Glutamatergic neuron (in vitro differentiated cells): Measurements from ENCODE around the gene PTPN23. TPM values are rescaled to one million over a fixed set of nuclear protein-coding genes. Genes with fewer than 3 reads are reported as not detected.
"Not testable (repeated sequence)": the region's sequence is repeated elsewhere in the genome, so short reads cannot be mapped to it uniquely, and the experiment has no call there.

Experiments
- DNase-seq: peaks from one replicate; pipeline ENCODE4 v3.0.0; 2022
- H3K27ac Mint-ChIP-seq: one replicate; pipeline ENCODE4 v1.8.0; 2020; ENCODE audit warnings: mild to moderate bottlenecking, mixed read lengths, inconsistent platforms; ENCODE audit not compliant: unreplicated experiment
- H3K27me3 Mint-ChIP-seq: one replicate; pipeline ENCODE4 v1.8.0; 2020; ENCODE audit warnings: mild to moderate bottlenecking, moderate library complexity, mixed read lengths, inconsistent platforms; ENCODE audit not compliant: unreplicated experiment
- H3K36me3 Mint-ChIP-seq: one replicate; pipeline ENCODE4 v1.8.0; 2020; ENCODE audit warnings: mild to moderate bottlenecking, mixed read lengths, inconsistent platforms; ENCODE audit not compliant: unreplicated experiment
- H3K4me1 Mint-ChIP-seq: one replicate; pipeline ENCODE4 v1.8.0; 2020; ENCODE audit warnings: mild to moderate bottlenecking, low read depth, mixed read lengths, inconsistent platforms; ENCODE audit not compliant: unreplicated experiment
- H3K4me3 Mint-ChIP-seq: one replicate; pipeline ENCODE4 v1.8.0; 2020; ENCODE audit warnings: mild to moderate bottlenecking, mixed read lengths, inconsistent platforms; ENCODE audit not compliant: unreplicated experiment
- H3K9me3 Mint-ChIP-seq: one replicate; pipeline ENCODE4 v1.8.0; 2020; ENCODE audit warnings: mild to moderate bottlenecking, moderate library complexity, mixed read lengths, inconsistent platforms; ENCODE audit not compliant: unreplicated experiment
- total RNA-seq: library from RNA; stranded (reverse); fragmentation: NEBNext Ultra II Directional; extraction: Animal tissue kit (Norgen Biotek cat#: 25700); gene quantifications from one replicate; pipeline ENCODE4 v1.2.1, GENCODE V29; 2021; ENCODE audit not compliant: unreplicated experiment
- TF ChIP-seq, protein P1 (sequence below): fragments of 200-600 bp; sonication (generic); IDR thresholded peaks from one replicate; pipeline ENCODE4 v1.5.0; 2021; ENCODE audit not compliant: partially characterized antibody, unreplicated experiment

The PTPN23 gene
- total RNA-seq, 1 donor from 2014 or later: 71.0 TPM

DNA sequence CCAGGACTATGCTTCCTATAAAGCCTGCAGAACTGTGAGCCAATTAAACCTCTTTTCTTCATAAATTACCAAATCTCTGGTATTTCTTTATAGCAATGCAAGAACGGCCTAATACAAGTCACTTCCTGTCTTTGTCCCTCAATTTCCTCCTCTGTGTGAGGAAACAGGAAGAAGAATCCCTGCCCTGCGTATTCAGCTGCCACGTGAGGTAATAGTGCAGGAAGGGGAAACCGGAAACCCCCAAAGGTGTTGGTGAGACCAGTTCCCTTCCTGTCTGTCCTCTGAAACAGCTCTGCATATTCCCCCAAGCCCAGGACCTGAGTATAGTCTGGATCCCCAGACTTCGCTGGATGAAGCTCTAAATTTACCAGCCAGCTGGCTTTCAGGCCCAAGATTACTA is 18.1 kb upstream of the PTPN23 start:
- Mint-ChIP-seq H3K36me3 (peaks cover 9% of the 10 kb centered on the region), H3K4me1 (no peaks in the 10 kb centered on the region), H3K27me3 (peaks cover 2% of the 10 kb centered on the region), H3K9me3 (peaks cover 7% of the 10 kb centered on the region), H3K4me3 (no peak overlapping the region), H3K27ac (no peak overlapping the region)
- TF ChIP-seq, protein P1, sequence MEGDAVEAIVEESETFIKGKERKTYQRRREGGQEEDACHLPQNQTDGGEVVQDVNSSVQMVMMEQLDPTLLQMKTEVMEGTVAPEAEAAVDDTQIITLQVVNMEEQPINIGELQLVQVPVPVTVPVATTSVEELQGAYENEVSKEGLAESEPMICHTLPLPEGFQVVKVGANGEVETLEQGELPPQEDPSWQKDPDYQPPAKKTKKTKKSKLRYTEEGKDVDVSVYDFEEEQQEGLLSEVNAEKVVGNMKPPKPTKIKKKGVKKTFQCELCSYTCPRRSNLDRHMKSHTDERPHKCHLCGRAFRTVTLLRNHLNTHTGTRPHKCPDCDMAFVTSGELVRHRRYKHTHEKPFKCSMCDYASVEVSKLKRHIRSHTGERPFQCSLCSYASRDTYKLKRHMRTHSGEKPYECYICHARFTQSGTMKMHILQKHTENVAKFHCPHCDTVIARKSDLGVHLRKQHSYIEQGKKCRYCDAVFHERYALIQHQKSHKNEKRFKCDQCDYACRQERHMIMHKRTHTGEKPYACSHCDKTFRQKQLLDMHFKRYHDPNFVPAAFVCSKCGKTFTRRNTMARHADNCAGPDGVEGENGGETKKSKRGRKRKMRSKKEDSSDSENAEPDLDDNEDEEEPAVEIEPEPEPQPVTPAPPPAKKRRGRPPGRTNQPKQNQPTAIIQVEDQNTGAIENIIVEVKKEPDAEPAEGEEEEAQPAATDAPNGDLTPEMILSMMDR: no peak
- no peak for DNase-seq

DNA sequence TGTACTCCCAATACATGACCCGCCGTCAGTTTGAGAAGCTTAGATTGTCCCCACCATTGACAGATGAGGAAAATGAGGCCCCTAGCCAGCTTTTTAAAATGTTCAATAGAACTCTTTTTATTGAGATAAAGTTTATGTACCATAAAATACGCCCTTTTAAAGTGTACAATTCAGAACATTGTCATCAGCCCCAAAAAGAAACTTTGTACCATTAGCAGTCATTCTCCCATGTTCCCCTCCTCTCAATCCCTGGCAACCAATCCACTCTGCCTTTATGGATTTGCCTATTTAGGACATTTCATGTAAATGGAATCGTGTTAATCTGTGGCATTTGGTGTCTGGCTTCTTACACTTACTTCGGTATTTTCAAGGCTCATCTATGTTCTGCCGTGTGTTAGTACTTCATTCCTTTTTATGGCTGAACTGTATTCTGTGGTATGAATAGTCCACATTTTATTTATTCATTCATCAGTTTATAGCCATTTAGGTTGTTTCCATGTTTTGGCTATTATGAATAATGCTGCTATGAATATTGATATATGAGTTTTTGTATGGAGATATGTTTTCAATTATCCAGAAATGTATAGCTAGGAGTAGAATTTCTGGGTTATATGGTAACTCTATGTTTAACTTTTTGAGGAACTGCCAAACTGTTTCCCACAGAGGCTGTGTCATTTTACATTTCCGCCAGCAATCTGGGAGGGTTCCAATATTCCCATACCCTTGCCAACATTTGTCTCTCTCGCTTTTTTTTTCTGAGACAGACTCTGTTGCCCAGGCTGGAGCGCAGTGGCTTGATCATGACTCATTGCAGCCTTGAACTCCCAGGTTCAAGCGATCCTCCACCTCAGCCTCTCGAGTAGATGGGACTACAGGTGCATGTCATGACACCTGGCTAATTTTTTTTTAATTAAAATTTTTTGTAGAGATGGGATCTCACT is 15.3 kb upstream of the PTPN23 start:
- H3K27ac Mint-ChIP-seq: no peak overlapping the region
- H3K4me1 Mint-ChIP-seq: no peaks in the 10 kb centered on the region
- H3K36me3 Mint-ChIP-seq: peaks cover under 1% of the 10 kb centered on the region
- H3K27me3 Mint-ChIP-seq: peaks cover 4% of the 10 kb centered on the region
- peaks cover 3% of the 10 kb centered on the region for H3K9me3 Mint-ChIP-seq
- no peak for DNase-seq
- H3K4me3 Mint-ChIP-seq: no peak overlapping the region
- TF ChIP-seq, protein P1: no peak

DNA sequence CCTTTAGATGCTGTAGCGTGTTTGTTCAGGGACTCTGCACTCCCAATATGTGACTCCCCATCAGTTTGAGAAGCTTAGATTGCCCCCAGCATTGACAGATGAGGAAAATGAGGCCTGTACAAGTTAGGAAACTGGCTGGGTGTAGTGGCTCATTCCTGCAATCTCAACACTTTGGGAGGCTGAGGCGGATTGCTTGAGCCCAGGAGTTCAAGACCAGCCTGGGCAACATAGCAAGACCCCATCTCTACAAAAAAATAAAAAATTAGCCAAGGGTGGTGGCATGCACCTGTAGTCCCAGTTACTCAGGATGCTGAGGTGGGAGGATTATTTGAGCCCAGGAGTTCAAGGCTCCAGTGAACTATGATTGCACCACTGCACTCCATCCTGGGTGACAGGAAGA is 14.0 kb upstream of the PTPN23 start:
- no peak overlapping the region for H3K27ac Mint-ChIP-seq
- H3K9me3 Mint-ChIP-seq: peaks cover 2% of the 10 kb centered on the region
- no peaks in the 10 kb centered on the region for H3K4me1 Mint-ChIP-seq
- peaks cover 4% of the 10 kb centered on the region for H3K27me3 Mint-ChIP-seq
- H3K4me3 Mint-ChIP-seq: no peak overlapping the region
- TF ChIP-seq, protein P1: no peak
- no peaks in the 10 kb centered on the region for H3K36me3 Mint-ChIP-seq
- DNase-seq: no peak

DNA sequence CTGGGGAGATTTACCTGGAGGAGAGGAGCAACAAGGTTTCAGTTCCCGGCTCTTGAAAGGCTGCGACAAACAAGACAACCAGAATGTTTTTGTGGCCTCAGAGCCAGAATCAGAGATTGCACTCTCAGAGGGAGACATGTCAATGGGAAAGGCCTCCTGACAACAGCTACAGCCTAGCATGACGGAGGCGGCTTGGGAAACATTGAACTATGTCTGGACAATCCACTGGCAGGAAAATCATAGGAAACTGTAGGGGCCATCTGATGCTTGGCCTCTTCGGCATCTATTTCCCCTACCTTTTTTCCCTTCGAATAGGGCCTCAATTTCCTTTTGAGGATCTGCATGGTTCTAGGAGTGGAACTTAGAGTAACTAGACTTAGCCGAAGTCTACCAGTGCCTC is 13.2 kb upstream of the PTPN23 start:
- peaks cover 2% of the 10 kb centered on the region for H3K9me3 Mint-ChIP-seq
- TF ChIP-seq, protein P1: no peak
- H3K27ac Mint-ChIP-seq: no peak overlapping the region
- H3K27me3 Mint-ChIP-seq: peaks cover 6% of the 10 kb centered on the region
- no peaks in the 10 kb centered on the region for H3K4me1 Mint-ChIP-seq
- no peak overlapping the region for H3K4me3 Mint-ChIP-seq
- no peaks in the 10 kb centered on the region for H3K36me3 Mint-ChIP-seq
- no peak for DNase-seq

DNA sequence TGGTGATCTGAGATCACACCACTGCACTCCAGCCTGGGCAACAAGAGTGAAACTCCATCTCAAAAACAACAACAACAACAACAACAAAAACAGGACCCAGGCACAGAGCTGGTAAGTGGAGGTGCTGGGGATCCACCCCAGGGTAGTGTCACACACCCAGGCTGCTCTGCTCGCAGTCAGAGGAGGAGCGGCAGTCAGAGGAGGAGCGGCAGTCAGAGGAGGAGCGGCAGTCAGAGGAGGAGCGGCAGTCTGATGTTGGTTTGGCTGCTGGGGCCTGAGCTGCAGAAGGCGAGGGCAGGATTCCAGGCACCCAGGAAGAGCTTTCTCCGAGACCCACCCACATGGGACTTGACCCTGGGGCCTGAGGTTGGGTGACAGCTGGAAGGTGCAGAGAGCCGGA is 10.8 kb upstream of the PTPN23 start:
- H3K9me3 Mint-ChIP-seq, H3K27ac Mint-ChIP-seq, H3K36me3 Mint-ChIP-seq, H3K27me3 Mint-ChIP-seq, DNase-seq, H3K4me1 Mint-ChIP-seq, H3K4me3 Mint-ChIP-seq: not testable (repeated sequence)
